Prostate gland (tissue), 2 donors: ENCODE data around the gene FAM131B.

Experiments
- POLR2A ChIP-seq: fragments of 450-650 bp; IDR thresholded peaks from one replicate; pipeline ENCODE4 v1.6.1; 2016; ENCODE audit warnings: antibody characterized with exemption, mild to moderate bottlenecking
- POLR2AphosphoS5 ChIP-seq: sonication (generic); formaldehyde crosslinking; IDR thresholded peaks from one replicate; pipeline ENCODE4 v1.6.1; 2017; ENCODE audit warnings: antibody characterized with exemption
- TF ChIP-seq, protein P1 (sequence below), 4 experiments: fragments of 200-600 bp in 2 of 4; fragments of 450-650 bp in 2 of 4; sonication (generic) in 2 of 4; IDR thresholded peaks; 1 replicate in 3 of 4; 2 replicates in 1 of 4; pipeline ENCODE4 v1.5.1; 2016 to 2019; ENCODE audit warnings: antibody characterized with exemption in 4 of 4, mild to moderate bottlenecking in 2 of 4, moderate library complexity in 2 of 4

GRCh38 chr7:143334244-143334643 is 28.3 kb downstream of the FAM131B start:
- TF ChIP-seq POLR2A: no peak
- TF ChIP-seq, protein P1, sequence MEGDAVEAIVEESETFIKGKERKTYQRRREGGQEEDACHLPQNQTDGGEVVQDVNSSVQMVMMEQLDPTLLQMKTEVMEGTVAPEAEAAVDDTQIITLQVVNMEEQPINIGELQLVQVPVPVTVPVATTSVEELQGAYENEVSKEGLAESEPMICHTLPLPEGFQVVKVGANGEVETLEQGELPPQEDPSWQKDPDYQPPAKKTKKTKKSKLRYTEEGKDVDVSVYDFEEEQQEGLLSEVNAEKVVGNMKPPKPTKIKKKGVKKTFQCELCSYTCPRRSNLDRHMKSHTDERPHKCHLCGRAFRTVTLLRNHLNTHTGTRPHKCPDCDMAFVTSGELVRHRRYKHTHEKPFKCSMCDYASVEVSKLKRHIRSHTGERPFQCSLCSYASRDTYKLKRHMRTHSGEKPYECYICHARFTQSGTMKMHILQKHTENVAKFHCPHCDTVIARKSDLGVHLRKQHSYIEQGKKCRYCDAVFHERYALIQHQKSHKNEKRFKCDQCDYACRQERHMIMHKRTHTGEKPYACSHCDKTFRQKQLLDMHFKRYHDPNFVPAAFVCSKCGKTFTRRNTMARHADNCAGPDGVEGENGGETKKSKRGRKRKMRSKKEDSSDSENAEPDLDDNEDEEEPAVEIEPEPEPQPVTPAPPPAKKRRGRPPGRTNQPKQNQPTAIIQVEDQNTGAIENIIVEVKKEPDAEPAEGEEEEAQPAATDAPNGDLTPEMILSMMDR (IDR thresholded peaks at IDR 0.05): no peak
- no peak for TF ChIP-seq POLR2AphosphoS5
